ENCODE data around the gene CEMP1.
"Not testable (repeated sequence)": the region's sequence is repeated elsewhere in the genome, so short reads cannot be mapped to it uniquely, and the experiment has no call there.

The CEMP1 gene

GRCh38 chr16:2534335-2534734 is 3.1 kb upstream of the CEMP1 start:
- DNase-seq: not testable (repeated sequence)

GRCh38 chr16:2533912-2534311 is 2.7 kb upstream of the CEMP1 start:
- no peak for DNase-seq

GRCh38 chr16:2533142-2533755 is 2.0 kb upstream of the CEMP1 start:
- not testable (repeated sequence) for DNase-seq

GRCh38 chr16:2532494-2533141 is 1.4 kb upstream of the CEMP1 start:
- DNase-seq: peak; percentile 24 to 30

GRCh38 chr16:2531696-2532493 is 687 bp upstream of the CEMP1 start:
- DNase-seq: peak; percentile 90 to 94

GRCh38 chr16:2530629-2531318 is 434 bp downstream of the CEMP1 start:
- no peak for DNase-seq

- DNase-seq: no peak
Measured at GRCh38 chr16:2529961-2530628, 1.1 kb downstream of the CEMP1 start.

GRCh38 chr16:2529061-2529931 is 1.9 kb downstream of the CEMP1 start:
- DNase-seq: no peak

- no peak for DNase-seq
Measured at GRCh38 chr16:2528161-2529060, 2.8 kb downstream of the CEMP1 start.

GRCh38 chr16:2527784-2528100 is 3.5 kb downstream of the CEMP1 start:
- DNase-seq: no peak

- DNase-seq: no peak
Measured at GRCh38 chr16:2527071-2527783, 4.0 kb downstream of the CEMP1 start.

GRCh38 chr16:2526135-2526534 is 5.1 kb downstream of the CEMP1 start:
- DNase-seq: no peak

GRCh38 chr16:2524339-2524938 is 6.8 kb downstream of the CEMP1 start:
- DNase-seq: no peak

GRCh38 chr16:2523801-2524231 is 7.4 kb downstream of the CEMP1 start:
- no peak for DNase-seq

GRCh38 chr16:2520784-2521531 is 10.2 kb downstream of the CEMP1 start:
- no peak for DNase-seq

GRCh38 chr16:2520097-2520783 is 11.0 kb downstream of the CEMP1 start, which contains the start of gene AMDHD2:
AMDHD2 (plus strand) TSS chr16:2520371; CDS start chr16:2520459, 88 bp downstream.
- DNase-seq: peak; percentile 49 to 58

- no peak for DNase-seq
Measured at GRCh38 chr16:2519711-2520080, 11.5 kb downstream of the CEMP1 start.

Measured in AML-193 (cell line).